ENCODE data around the gene GRB7.

GRCh38 chr17:39729280-39729851 lies 8.4 kb upstream of the GRB7 start:
- TF ChIP-seq EZH2 (IDR thresholded peaks at IDR 0.05; ENCODE audit: low read length), result no peak
- no peak for TF ChIP-seq CTCF (optimal IDR thresholded peaks at IDR 0.05 in 1 of 3, IDR thresholded peaks at IDR 0.05 in 1 of 3, conservative IDR thresholded peaks at IDR 0.05 in 1 of 3; ENCODE audit: extremely low read depth in 1 of 3, insufficient read depth in 2 of 3, low read length in 3 of 3)
